Measurements from ENCODE around the gene MFSD2A.

DNA sequence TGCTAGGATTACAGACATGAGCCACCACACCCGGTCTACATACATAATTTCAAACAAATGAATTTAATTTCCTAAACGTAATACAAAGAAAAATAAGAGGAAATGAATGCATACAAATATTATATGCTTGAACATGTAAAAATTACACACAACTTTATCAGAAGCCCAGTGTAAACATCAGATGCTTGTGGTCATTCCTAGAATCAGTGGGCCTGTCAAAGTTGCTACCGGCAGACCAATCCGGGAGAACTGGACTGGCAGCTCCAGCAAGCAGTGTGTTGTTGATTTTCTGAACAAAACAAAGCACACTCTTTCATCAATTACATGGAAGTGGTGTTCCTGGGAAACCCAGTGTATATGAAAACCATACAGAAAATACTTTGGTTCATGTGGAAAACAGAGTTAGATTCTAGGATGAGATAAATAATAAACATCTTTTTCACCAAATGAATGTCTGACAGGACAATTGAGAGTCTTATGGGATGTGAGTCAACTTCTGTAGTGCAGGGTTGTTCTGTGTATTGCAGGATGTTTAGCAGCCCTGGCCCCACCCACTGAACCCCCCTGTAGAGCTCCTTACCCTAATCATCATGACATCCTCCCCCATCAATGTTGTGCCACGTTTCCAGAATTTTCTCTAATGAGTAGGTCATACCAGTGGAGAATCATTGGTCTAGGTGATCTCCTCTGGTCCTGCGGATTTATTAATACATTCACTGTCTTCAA, 33.8 kb downstream of the MFSD2A start:
- TF ChIP-seq CTCF (IDR thresholded peaks at IDR 0.05) (no peak), POLR2A (IDR thresholded peaks at IDR 0.05) (no peak)
